Anterior cingulate cortex (tissue), 58 donors: ENCODE measurements around the gene ZNF821.
"Not testable (repeated sequence)": the region's sequence is repeated elsewhere in the genome, so short reads cannot be mapped to it uniquely, and the experiment has no call there.

ENCODE experiments used
- DNase-seq, 58 donors: peaks; one replicate each; lab custom pipeline; 2025; lab: John Stamatoyannopoulos, UW

Gene ZNF821, protein sequence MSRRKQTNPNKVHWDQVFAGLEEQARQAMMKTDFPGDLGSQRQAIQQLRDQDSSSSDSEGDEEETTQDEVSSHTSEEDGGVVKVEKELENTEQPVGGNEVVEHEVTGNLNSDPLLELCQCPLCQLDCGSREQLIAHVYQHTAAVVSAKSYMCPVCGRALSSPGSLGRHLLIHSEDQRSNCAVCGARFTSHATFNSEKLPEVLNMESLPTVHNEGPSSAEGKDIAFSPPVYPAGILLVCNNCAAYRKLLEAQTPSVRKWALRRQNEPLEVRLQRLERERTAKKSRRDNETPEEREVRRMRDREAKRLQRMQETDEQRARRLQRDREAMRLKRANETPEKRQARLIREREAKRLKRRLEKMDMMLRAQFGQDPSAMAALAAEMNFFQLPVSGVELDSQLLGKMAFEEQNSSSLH

DNA sequence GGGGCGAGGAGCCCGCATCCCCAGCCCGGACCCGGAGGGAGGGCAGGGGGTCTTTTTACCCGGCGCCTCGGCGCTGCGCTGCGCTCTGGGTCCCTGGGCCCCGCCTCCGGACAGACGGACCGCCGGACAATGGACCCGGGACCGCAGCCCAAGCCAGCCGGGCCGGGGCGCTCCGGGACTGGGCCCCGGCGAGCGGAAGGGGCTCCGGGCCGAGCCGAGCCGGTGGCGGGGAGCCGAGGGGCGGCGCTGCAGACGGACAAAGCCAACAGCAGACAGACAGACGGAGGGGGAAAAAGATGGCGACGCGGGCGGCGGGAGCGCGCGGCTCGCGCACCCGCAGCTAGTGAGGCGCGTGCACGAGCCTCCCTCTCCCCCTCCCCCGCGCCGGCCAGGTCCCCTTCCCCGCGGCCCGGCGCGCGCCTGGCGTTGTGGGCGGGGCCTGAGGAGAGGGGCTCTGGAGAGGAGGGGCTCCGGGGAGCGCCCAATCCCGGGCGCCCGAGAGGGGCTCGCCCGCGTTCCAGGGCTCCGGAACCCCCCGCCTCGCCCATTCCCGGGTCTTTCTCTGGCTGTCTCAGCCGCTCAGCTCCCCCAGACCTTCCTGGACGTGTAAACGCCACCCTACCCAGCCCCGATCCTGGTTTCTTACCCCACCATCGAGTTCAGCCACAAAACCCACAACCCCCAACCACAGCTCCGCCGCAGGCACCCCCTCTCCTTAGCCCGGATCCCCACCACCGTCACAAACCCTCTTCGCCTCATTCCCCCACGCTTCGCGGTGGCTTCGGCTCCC lies at the start of gene ZNF821:
ZNF821 (minus strand) TSS at position 334 of the 790 bp plus-strand sequence. CDS start 4,236 bp downstream, outside the sequence.
- DNase-seq = peak in 55 of 58 donors; percentile 25 to 85 (median 68)

DNA sequence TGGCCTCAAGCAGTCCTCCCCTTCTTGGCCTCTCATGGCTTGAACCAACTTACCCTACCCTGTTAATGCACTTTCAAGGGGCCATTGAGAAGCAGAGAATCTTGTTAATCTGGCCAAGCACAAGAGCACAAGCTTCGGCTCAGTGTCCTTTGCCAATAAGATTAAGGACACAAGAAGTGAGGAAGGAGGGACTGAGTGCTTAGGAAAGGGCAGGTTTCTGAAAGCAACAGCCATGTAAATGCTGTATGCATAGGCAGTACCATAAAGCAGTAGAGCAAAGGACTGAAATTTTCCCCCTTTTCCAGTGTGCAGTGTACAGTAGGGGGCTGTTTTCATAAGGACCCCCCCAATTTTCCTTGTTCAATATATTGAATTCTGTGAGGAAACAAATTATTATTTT lies 49.0 kb upstream of the ZNF821 start:
- DNase-seq = no peak

DNA sequence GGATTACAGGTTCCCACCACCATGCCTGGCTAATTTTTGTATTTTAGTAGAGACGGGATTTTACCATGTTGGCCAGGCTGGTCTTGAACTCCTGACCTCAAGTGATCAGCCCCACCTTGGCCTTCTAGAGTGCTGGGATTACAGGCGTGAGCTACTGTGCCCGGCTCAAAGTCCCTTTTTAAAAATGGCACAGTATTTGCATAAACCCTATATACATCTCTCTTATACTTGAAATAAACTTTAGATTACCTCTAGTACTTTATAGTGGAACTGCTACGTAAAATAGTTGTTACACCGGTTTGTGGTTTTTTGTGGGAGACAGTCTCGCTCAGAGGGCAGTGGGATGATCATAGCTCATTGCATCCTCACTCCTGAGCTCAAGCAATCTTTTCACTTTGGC lies 47.6 kb upstream of the ZNF821 start:
- DNase-seq = no peak

DNA sequence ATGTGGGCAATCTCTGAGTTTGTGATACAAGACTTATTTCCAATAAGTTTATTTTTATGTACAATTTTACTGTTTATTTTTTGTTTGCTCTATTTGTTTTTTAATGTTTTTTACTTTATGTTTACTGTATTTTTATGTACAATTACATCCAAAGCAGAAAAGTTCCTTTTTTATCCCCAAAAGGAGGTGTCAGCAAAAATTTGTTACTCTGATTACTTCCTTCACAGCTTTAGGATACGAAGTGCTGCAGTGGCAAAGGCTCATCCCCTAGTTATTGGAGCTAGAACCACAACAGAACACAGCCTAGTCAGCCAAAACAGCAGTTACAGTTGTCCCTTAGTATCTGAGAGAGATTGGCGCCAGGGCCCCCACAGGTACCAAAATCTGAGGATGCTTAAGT lies 47.0 kb upstream of the ZNF821 start:
- no peak for DNase-seq

DNA sequence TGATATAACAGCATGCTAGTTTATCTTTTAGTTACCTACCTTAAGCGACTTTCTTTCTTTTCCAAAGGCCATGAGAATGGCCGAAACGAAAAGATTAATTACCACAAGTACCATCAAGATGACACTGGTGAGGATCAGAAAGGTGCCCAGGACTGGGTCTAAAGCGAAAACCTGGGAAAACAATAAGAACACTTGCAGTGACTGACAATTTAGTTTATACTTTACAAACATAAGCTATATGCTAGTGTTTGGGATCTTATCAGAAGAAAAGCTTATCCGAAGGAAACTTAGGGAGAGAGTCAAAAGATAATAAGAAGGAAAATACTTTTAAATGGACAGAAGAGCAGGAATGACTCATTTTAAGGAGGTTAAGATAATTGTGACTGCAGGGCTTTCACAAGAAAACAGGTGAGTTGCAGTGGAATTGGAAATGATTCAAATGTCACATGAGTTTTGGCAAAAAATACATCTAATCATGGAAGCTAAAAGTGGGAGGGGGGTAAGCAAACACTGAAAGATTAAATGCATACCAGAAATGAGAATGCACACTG lies 46.1 kb upstream of the ZNF821 start:
- no peak for DNase-seq

DNA sequence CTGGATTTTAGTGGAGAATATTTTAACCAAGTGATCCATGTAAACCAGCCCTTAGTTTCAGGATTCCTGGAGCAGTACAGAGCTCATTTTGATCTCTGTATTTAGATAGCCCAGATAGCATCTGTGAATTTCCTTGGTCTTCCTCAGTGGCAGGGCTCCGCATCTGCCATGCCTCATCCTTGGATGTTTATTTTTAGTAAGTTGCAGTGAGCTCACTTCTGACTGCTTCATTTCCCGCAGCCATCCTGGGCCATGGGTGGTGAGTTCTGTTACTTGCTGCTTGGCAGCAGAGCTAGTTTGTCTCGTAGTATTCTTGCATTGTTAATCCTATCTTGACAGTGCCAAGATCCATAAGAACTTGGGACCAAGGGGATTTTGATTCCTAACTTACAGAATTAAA lies 45.1 kb upstream of the ZNF821 start:
- peak in 14 of 58 donors; percentile 2 to 48 (median 16) for DNase-seq

DNA sequence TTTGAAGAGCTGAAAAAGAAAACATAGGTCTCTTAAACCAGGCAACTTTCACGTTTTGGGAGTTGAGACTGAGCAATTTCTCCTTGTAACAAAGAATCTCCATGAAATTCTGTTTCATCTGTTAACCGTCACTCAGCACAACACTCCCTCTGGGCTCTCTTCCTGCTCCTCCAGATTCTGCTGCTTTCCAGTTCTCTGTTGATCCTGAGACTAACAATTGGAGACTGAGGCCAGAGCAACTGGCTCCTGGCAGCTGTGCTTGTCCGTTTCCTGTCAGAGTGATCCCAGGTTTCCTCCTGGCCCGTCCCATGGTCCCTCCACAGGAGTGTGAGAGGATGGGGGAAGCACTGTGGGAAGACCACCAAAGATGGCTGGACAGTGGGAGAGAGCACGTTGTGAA lies 43.8 kb upstream of the ZNF821 start:
- no peak for DNase-seq

DNA sequence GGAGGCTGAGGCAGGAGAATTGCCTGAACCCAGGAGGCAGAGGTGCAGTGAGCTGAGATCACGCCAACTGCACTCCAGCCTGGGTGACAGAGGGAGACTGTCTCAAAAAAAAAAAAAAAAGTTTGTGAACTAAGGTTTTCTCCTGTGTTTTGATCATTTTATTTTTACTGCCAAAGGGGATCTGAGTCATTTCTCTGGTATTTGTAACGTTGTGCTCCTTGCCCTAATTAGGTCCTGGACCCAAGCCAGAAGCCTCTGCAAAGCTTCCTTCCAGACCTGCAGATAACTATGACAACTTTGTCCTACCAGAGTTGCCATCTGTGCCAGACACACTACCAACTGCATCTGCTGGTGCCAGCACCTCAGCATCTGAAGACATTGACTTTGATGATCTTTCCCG lies 43.4 kb upstream of the ZNF821 start:
- DNase-seq = peak in 10 of 58 donors; percentile 8 to 41 (median 24)

DNA sequence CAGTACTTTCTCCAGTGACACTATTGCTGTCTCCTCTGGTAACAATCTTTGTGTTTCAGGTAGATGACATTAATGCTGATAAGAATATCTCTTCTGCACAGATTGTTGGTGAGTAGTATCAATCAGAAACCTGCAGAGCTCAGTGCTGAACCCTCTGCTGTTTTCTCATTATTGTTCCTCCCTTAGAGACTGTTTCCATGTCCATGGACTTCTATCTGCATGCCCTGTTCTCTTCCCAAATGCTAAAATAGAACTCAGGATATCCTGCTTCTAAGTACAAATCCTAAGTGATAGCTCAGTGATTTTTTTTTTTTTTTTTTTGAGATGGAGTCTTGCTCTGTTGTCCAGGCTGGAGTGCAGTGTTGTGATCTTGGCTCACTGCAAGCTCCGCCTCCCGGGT lies 40.7 kb upstream of the ZNF821 start:
- DNase-seq = no peak

DNA sequence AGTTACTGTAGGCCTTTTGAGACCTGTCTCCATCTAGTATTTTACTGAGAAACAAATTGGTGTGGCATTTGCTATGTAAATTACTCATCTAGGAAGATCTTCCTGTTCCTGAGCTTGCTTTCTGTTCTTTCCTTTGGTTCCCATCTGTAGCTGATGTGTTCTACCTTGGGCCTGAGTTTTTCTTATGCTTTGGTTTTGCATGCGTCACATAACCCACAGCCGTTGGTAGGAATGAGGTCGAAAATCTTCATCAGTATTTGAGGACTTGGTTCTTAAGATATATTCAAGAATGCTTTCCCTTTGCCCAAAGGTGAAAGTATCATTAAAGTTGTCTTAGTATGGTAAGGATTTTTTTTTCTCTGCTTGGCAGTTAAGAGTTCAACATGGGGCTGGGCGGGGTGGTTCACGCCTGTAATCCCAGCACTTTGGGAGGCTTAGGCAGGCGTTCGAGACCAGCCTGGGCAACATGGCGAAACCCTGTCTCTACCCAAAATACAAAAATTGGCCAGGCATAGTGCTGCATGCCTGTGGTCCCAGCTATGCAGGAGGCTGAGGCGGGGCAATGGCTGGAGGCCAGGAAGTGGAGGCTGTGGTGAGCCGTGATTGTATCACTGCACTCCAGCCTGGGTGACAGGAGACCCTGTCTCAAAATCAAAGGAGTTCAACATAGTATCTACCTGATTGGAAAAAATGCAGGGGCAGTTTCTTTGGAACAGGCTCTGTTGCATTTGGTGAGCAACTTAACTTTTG lies 40.1 kb upstream of the ZNF821 start:
- no peak for DNase-seq

DNA sequence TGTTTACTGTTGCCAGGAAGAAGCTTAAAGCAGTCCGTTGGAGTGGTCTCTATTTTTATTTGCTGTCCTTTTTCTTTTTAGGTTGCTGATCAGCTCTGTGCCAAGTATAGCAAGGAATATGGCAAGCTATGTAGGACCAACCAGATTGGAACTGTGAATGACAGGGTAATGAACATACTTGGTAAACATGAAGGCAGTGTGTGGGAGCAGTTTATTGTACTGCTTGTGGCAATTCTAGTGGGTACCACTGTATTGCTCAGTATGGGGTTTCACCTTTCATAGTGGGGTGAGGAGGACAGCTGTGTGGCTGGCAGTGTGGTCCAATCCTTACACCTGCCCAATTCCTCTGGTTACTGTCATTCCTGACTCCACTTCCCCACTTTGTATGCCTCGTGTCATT lies 36.7 kb upstream of the ZNF821 start:
- DNase-seq = no peak

DNA sequence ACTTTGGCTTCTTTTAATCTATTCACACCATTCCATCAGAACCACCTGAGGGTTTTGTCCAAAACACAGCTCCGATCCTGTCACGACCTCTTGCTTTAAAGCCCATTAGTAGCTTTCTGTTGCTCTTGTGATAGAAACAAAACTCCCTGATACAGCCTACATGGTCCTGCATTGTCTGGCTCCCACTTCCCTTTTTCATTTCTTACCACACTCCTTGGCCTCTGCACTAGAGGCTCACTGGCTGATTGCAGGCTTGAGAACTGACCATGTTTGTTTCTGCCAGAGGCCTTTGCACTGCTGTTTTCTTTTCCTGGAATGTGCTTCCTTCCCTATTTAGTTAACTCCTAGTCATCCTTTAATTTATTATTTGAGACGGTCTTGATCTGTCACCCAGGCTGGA lies 35.1 kb upstream of the ZNF821 start:
- DNase-seq = peak in 1 of 58 donors; percentile 9

DNA sequence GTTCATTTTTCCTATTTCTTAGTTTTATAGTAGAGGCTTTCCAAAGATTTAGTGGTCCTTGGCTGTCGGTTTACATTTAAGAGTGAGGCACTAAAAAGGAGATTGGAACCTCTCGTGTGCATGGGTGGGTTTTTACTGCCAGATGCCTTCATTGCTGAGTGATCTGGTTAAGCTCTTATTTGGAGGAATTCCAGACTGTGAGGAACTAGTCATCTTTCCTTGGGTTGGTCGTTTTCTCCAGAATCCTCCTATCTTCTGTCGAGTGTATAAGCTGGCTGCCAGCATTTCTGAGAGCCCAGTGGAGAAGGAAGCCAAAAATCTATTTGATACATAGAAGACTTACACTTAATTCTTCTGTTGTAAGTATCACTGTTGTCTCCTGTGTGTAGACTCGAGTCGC lies 33.9 kb upstream of the ZNF821 start:
- no peak for DNase-seq

DNA sequence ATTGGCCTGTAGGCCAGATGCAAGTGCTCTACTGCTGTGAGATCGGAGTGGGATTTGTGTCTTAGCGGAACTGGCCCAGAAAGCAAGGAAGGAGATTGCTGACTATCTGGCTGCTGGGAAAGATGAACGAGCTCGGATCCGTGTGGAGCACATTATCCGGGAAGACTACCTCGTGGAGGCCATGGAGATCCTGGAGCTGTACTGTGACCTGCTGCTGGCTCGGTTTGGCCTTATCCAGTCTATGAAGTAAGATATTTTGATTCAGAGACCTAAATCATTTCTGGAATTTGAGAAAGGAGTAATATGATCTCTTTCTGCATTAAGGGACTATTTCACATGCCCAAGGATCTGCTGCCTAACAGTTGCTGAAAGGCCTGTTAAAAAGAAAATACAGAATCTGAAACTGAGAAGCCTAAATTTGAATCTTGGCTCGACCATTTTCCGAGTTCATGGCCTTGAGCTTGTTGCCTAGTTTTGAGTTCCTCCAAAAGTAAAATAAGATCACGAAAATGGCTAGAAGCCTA lies 32.5 kb upstream of the ZNF821 start:
- DNase-seq = no peak

DNA sequence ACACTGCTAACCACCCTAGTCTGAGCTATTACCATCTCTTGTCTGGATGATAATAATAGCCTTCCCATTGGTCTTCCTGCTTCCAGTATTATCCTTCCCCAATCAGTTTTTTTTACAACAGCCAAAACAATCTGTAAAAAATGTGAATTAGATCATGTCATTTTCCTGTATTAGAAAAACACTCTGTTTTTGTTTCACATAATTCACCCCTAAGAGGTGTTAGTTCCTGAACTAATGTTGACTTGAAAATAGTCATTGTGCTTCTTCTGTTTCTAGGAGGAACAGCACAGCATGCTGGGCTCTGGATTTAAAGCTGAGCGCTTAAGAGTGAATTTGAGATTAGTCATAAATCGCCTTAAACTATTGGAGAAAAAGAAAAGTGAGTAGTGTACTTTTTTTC lies 31.4 kb upstream of the ZNF821 start:
- DNase-seq = no peak

DNA sequence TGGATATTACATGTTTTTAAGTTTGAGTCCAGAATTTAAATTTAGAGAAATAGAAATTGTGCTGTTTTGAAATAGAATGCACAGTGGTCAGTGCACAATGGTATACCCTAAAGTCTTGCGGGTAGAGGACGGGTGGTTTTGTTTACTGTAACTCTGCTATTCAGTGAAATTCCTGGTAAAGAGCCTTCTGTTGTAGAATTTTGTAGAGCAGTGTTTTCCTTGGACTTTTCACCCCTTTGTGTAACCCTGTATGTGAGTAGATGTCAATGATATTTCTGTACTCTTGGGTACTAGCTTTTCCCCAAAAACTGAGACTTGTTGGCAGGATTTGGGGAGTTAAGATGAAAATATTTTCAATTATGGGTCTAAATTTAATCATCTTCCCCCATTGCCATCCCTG lies 30.8 kb upstream of the ZNF821 start:
- DNase-seq = no peak

DNA sequence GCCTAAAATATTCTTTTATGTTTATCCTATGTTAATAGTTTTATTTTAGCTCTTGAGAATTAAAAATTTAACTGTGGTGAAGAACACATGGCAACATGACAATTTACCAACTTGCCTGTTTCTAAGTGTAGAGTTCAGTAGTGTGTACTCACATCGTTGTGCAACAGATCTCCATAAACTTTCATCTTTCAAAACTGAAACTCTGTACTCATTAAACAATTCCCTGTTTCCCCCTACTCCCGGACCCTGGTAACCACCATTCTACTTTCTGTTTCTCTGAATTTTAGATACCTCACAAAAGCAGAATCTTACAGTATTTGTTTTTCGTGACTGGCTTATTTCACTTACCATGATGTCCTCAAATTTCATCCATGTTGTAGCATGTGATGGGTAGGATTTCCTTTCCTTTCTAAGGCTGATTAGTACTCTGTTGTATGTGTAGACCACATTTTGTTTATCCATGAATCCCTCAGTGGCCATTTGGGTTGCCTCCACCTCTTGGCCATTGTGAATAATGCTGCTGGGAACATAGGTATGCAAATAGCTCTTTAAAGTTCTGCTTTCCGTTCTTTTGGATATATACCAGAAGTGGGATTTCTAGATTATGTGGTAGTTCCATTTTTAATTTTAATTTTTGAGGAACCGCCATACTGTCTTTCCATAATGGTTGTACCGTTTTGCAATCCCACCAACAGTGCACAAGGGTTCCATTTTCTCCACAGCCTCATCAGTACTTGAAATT lies 28.7 kb upstream of the ZNF821 start:
- no peak for DNase-seq

DNA sequence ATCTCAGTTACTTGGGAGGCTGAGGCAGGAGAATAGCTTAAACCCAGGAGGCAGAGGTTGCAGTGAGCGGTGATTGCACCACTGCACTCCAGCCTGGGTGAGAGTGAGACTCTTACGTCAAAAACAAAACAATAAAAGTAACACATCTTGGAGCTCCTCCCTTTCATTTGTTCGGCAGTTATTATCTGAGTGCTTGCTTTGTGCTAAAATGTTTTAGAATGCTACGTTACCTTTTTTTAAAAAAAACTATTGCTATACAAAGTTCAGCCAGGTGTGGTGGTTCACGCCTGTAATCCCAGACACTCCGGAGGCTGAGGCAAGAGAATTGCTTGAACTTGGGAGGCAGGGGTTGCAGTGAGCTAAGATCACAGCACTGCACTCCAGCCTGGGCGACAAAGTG lies 27.1 kb upstream of the ZNF821 start:
- no peak for DNase-seq

DNA sequence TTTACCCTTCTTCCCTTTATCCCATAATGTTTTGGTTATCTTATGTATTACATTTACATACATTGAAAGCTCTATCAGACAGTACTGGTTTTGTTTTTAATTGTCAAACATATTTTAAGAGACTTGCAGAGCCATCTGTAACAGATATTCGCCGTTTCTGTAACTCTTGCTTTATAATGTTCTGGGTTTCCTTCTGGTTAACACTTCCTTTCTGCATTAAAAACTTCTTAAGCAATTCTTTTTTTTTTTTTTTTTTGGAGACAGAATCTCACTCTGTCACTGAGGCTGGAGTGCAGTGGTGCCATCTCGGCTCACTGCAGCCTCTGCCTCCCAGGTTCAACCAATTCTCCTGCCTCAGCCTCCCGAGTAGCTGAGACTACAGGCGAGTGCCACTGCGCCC lies 21.8 kb upstream of the ZNF821 start:
- not testable (repeated sequence) for DNase-seq

DNA sequence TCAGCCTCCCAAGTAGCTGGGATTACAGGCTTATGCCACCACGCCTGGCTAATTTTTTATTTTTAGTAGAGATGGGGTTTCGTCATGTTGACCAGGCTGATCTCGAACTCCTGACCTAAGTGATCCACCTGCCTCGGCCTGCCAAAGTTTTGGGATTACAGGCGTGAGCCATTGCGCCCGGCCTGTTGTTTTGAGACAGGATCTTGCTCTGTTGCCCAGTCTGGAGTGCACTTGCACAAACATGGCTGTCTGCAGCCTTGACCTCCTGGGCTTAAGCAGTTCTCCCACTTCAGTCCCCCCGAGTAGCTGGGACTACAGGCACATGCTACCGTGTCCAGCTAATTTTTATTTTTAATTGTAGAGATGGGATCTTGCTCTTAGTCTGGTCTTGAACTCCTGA lies 20.3 kb upstream of the ZNF821 start:
- no peak for DNase-seq
